Measurements from ENCODE around the gene TNFRSF11A.
A peak's percentile ranks its signal among the peaks of the same experiment; 100 is the strongest.

TNFRSF11A gene

GRCh38 chr18:62325806-62326645 is 916 bp downstream of the TNFRSF11A start:
- no peak for DNase-seq

GRCh38 chr18:62326646-62327348 is 1.7 kb downstream of the TNFRSF11A start:
- no peak for DNase-seq

GRCh38 chr18:62327977-62328376 is 2.9 kb downstream of the TNFRSF11A start:
- DNase-seq, result no peak

GRCh38 chr18:62328586-62329525 is 3.7 kb downstream of the TNFRSF11A start:
- no peak for DNase-seq

GRCh38 chr18:62329691-62330454 is 4.8 kb downstream of the TNFRSF11A start:
- DNase-seq, result no peak

GRCh38 chr18:62330650-62331049 is 5.5 kb downstream of the TNFRSF11A start:
- no peak for DNase-seq

GRCh38 chr18:62331581-62332356 is 6.7 kb downstream of the TNFRSF11A start:
- no peak for DNase-seq

- DNase-seq, result no peak
These were observed 7.3 kb downstream of the TNFRSF11A start for GRCh38 chr18:62332431-62332830.

- peak; percentile 16 for DNase-seq
These were observed 8.0 kb downstream of the TNFRSF11A start for GRCh38 chr18:62332964-62333695.

GRCh38 chr18:62334120-62334519 is 9.0 kb downstream of the TNFRSF11A start:
- DNase-seq, result no peak

GRCh38 chr18:62335494-62335893 is 10.4 kb downstream of the TNFRSF11A start:
- DNase-seq, result no peak

GRCh38 chr18:62336618-62337017 is 11.5 kb downstream of the TNFRSF11A start:
- DNase-seq, result no peak

- DNase-seq, result no peak
These were observed 12.2 kb downstream of the TNFRSF11A start for GRCh38 chr18:62337336-62337735.

- DNase-seq, result no peak
These were observed 13.5 kb downstream of the TNFRSF11A start for GRCh38 chr18:62338446-62339105.

- no peak for DNase-seq
These were observed 14.2 kb downstream of the TNFRSF11A start for GRCh38 chr18:62339106-62339988.

GRCh38 chr18:62340996-62341395 is 15.9 kb downstream of the TNFRSF11A start:
- no peak for DNase-seq

GRCh38 chr18:62341473-62341872 is 16.4 kb downstream of the TNFRSF11A start:
- no peak for DNase-seq

GRCh38 chr18:62342884-62343283 is 17.8 kb downstream of the TNFRSF11A start:
- DNase-seq, result no peak

- DNase-seq, result no peak
These were observed 18.2 kb downstream of the TNFRSF11A start for GRCh38 chr18:62343316-62343715.

All from NCI-H1694 treated with DMSO at 0.1 percent for 48 hours (cell line).